Occipital lobe (tissue), 2 donors: Measurements from ENCODE around the gene SBF1. TPM values are rescaled to one million over a fixed set of nuclear protein-coding genes. Genes with fewer than 3 reads are reported as not detected.
"Not testable (repeated sequence)": the region's sequence is repeated elsewhere in the genome, so short reads cannot be mapped to it uniquely, and the experiment has no call there.

Source experiments
- DNase-seq: peaks from one replicate; lab custom pipeline; 2025; lab: John Stamatoyannopoulos, UW
- total RNA-seq: library from RNA; depleted of rRNA; stranded (reverse); fragments of >200 nt; gene quantifications from one replicate; pipeline ENCODE4 v1.2.3, GENCODE V29; 2014

The SBF1 gene
- total RNA-seq, 1 donor from 2014 or later = 97.0 TPM

DNA sequence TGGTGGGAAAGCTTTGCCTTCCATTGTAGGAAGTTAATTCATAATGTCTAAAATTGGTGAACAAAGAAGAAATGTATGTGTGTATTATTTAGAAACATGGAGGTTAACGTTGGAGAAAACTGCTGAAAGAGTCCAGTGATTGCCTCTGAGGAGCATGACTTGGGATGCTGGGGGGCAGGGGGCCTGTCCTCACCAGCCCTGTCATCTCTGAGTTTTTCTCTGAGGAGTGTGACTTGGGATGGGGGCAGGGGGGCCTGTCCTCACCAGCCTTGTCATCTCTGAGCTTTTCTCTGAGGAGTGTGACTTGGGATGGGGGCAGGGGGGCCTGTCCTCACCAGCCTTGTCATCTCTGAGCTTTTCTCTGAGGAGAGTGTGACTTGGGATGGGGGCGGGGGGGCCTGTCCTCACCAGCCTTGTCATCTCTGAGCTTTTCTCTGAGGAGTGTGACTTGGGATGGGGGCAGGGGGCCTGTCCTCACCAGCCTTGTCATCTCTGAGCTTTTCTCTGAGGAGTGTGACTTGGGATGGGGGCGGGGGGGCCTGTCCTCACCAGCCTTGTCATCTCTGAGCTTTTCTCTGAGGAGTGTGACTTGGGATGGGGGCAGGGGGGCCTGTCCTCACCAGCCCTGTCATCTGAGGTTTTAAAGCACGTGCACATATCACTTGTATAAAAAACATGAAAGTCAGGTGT is 77.3 kb downstream of the SBF1 start:
- not testable (repeated sequence) for DNase-seq

DNA sequence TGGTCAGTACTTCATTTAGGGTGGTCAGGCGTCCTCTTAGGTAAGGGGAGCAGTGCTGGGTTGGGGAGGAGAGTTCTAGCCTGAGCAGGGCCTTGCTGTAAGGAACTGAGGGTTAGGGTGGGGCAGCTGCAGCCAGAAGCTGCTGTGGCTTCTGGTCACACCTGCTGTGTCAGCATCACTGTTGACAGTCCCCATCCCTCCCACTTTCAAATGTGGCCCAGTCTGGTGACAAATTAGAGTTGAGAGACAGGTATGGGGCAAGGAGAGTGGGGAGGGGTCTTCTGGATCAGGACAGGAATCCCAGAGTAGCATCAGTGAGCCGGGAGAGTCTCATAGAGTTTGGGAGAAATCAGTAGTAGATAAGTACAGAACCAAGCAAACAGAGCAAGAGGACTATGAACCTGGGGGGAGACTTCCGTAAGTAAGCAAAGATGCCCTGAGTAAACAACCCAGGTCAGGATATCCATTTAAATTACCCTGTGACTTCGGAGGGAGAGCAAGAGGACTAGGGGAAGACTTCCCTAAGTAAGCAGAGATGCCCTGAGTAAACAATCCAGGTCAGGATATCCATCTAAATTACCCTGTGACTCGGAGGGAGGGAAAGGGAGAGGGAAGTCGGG is 78.0 kb downstream of the SBF1 start:
- no peak for DNase-seq

Other genes starting within 250 kb of the SBF1 start
- 34.0 TPM for gene TUBGCP6, start 230.0 kb downstream of the SBF1 start, total RNA-seq
- 19.8 TPM for gene HDAC10, start 223.8 kb downstream of the SBF1 start, total RNA-seq
- 11.4 TPM for gene MAPK12, start 213.4 kb downstream of the SBF1 start, total RNA-seq
- 21.8 TPM for gene MAPK11, start 204.7 kb downstream of the SBF1 start, total RNA-seq
- 46.0 TPM for gene PLXNB2, start 167.4 kb downstream of the SBF1 start, total RNA-seq
- 16.5 TPM for gene DENND6B, start 148.0 kb downstream of the SBF1 start, total RNA-seq
- gene PPP6R2, start 131.7 kb downstream of the SBF1 start, total RNA-seq = 71.7 TPM
- not detected for gene ADM2, start 6.5 kb upstream of the SBF1 start, total RNA-seq
- gene MIOX, start 11.8 kb upstream of the SBF1 start, total RNA-seq = not detected
- 9.8 TPM for gene LMF2, start 32.7 kb upstream of the SBF1 start, total RNA-seq
- 46.9 TPM for gene NCAPH2, start 33.2 kb upstream of the SBF1 start, total RNA-seq
- 0.78 TPM for gene SCO2, start 50.6 kb upstream of the SBF1 start, total RNA-seq
- 2.0 TPM for gene TYMP, start 55.0 kb upstream of the SBF1 start, total RNA-seq
- gene KLHDC7B, start 70.9 kb upstream of the SBF1 start, total RNA-seq = not detected
- gene SYCE3, start 87.9 kb upstream of the SBF1 start, total RNA-seq = not detected
- 6.7 TPM for gene CPT1B, start 103.4 kb upstream of the SBF1 start, total RNA-seq
- gene CHKB, start 107.8 kb upstream of the SBF1 start, total RNA-seq = 24.8 TPM
- gene MAPK8IP2, start 125.8 kb upstream of the SBF1 start, total RNA-seq = 76.3 TPM
- 6.9 TPM for gene ARSA, start 153.1 kb upstream of the SBF1 start, total RNA-seq
- 6.2 TPM for gene SHANK3, start 197.8 kb upstream of the SBF1 start, total RNA-seq